GM12878 (cell line): Measurements from ENCODE around the gene EYS. TPM values are rescaled to one million over a fixed set of nuclear protein-coding genes. Genes with fewer than 3 reads are reported as not detected.

ENCODE experiments used
- ATAC-seq: fragments of 200-7000 bp; cut with Tn5 transposase; 3 replicates; pipeline ENCODE4 v1.9.1; 2020; ENCODE audit warnings: mild to moderate bottlenecking, moderate library complexity
- BruUV-seq: library from RNA; stranded (reverse); fragments of 400-500 nt; replicated peaks from 2 replicates; lab custom pipeline; 2021; lab: Mats Ljungman, UMichigan
- CTCF ChIA-PET: fragments of 300-600 bp; sonication (Branson Sonifier 250); formaldehyde crosslinking; extraction: SDS; loops from one replicate; lab custom pipeline; 2021; ENCODE audit warnings: inconsistent platforms; lab: Yijun Ruan, JAX
- POLR2A ChIA-PET: fragments of 350-600 bp; formaldehyde crosslinking; extraction: SDS; loops from one replicate; lab custom pipeline; 2021; ENCODE audit warnings: inconsistent platforms; lab: Charles Lee
- RAD21 ChIA-PET: fragments of 300-600 bp; sonication (Branson Sonifier 250); formaldehyde crosslinking; loops from one replicate; lab custom pipeline; 2023; ENCODE audit warnings: antibody characterized with exemption; ENCODE audit not compliant: unreplicated experiment; lab: Charles Lee
- SMC1A ChIA-PET: fragments of 300-600 bp; sonication (Branson Sonifier 250); formaldehyde crosslinking; loops from one replicate; lab custom pipeline; 2023; ENCODE audit not compliant: unreplicated experiment, uncharacterized antibody; lab: Charles Lee
- DNase-seq: peaks from one replicate; pipeline ENCODE4 v3.0.0-alpha.2; 2011; ENCODE audit warnings: low read depth, low spot score
- FAIRE-seq: peaks from 3 replicates; lab custom pipeline; 2011; peaks lifted over from hg19 to GRCh38; lab: Jason Lieb, UNC
- H2AFZ ChIP-seq: 2 replicates; pipeline ENCODE4 v1.6.0; 2011; ENCODE audit warnings: low read depth, low read length, control low read depth; ENCODE audit not compliant: control insufficient read depth
- H3K27ac ChIP-seq: 2 replicates; pipeline ENCODE4 v1.5.1; 2011; ENCODE audit warnings: control low read depth; ENCODE audit not compliant: control insufficient read depth, insufficient read depth
- H3K27me3 ChIP-seq, 2 experiments: replicated peaks in 1 of 2; 2 replicates each; pipeline versions ENCODE4 v1.6.0 to v1.6.1; 2011; ENCODE audit warnings: low read length in 1 of 2; ENCODE audit not compliant: control insufficient read depth in 2 of 2, insufficient read depth in 2 of 2
- H3K36me3 ChIP-seq, 2 experiments: 2 replicates each; pipeline ENCODE4 v1.5.1; 2011; ENCODE audit warnings: low read length in 1 of 2; ENCODE audit not compliant: control insufficient read depth in 2 of 2, insufficient read depth in 2 of 2
- H3K4me1 ChIP-seq: 2 replicates; pipeline ENCODE4 v1.6.1; 2011; ENCODE audit warnings: mild to moderate bottlenecking, low read length, moderate library complexity, mixed read lengths; ENCODE audit not compliant: control insufficient read depth, insufficient read depth
- H3K4me2 ChIP-seq: 2 replicates; pipeline ENCODE4 v1.6.0; 2011; ENCODE audit warnings: control low read depth; ENCODE audit not compliant: control insufficient read depth, insufficient read depth
- H3K4me3 ChIP-seq: fragments of 200-600 bp; sonication (generic); 2 replicates; pipeline ENCODE4 v1.5.1; 2016
- H3K79me2 ChIP-seq: 2 replicates; pipeline ENCODE4 v1.6.0; 2011; ENCODE audit warnings: low read length; ENCODE audit not compliant: control insufficient read depth, insufficient read depth
- H3K9ac ChIP-seq: 2 replicates; pipeline ENCODE4 v1.8.0; 2011; ENCODE audit warnings: low read length, control low read depth, mixed read lengths; ENCODE audit not compliant: control insufficient read depth, insufficient read depth
- H3K9me3 ChIP-seq: replicated peaks from 3 replicates; pipeline ENCODE4 v1.5.1; 2011; ENCODE audit warnings: mild to moderate bottlenecking, low read length; ENCODE audit not compliant: control insufficient read depth, insufficient read depth
- H4K20me1 ChIP-seq: 2 replicates; pipeline ENCODE4 v1.6.0; 2011; ENCODE audit not compliant: control insufficient read depth, insufficient read depth
- EZH2 ChIP-seq: IDR thresholded peaks from 2 replicates; pipeline ENCODE4 v1.6.1; 2012; ENCODE audit warnings: low read depth, mild to moderate bottlenecking, control low read depth, inconsistent platforms, low read length, borderline replicate concordance; ENCODE audit not compliant: control insufficient read depth
- HDAC2 ChIP-seq: fragments of 200-600 bp; sonication (generic); IDR thresholded peaks from 2 replicates; pipeline ENCODE4 v1.6.1; 2017
- MTA2 ChIP-seq: fragments of 450-650 bp; IDR thresholded peaks from 2 replicates; pipeline ENCODE4 v1.6.1; 2016; ENCODE audit warnings: low read depth, mild to moderate bottlenecking, moderate library complexity
- ZNF274 ChIP-seq: IDR thresholded peaks from one replicate; pipeline ENCODE4 v1.8.0; 2011; ENCODE audit not compliant: insufficient read length, insufficient read depth
- WGBS: methylation state at CpG from one replicate; pipeline ENCODE4 v1.1.6; 2016; ENCODE audit warnings: low lambda C conversion rate; ENCODE audit not compliant: insufficient replicate concordance, insufficient coverage; ENCODE audit errors: missing lambda C conversion rate; 5-methylcytosine and 5-hydroxymethylcytosine counted together
- in situ Hi-C: fragments of 300-500 bp; cut with MboI; formaldehyde crosslinking; loops from 9 replicates; pipeline ENCODE4 v1.14.3; 2018; ENCODE audit warnings: mixed read lengths
- intact Hi-C: fragments of 100-400 bp; cut with micrococcal nuclease; formaldehyde crosslinking; loops from one replicate; pipeline ENCODE4 v1.14.2; 2022; ENCODE audit not compliant: unreplicated experiment
- polyA plus RNA-seq, 11 experiments: library from polyadenylated mRNA; depleted of rRNA in 4 of 11; unstranded in 6 of 11; stranded (reverse) in 5 of 11; fragments of >200 nt; fragmentation: Nextera tagmentation in 4 of 11; fragmentation: Illumina TruSeq in 1 of 11; extraction: Ambion mirVana in 4 of 11; extraction: Trizol in 1 of 11; gene quantifications; 1 replicate in 1 of 11; 2 replicates in 10 of 11; pipeline versions ENCODE4 v1.2.1 to v1.2.3, GENCODE V29; 2011 to 2016; ENCODE audit warnings: inconsistent platforms in 2 of 11, missing spikeins in 2 of 11, low read depth in 1 of 11
- total RNA-seq, 4 experiments: library from RNA; depleted of rRNA in 3 of 4; stranded (reverse); fragments of >200 nt in 3 of 4; fragmentation: Illumina TruSeq in 1 of 4; extraction: Trizol in 1 of 4; gene quantifications; 2 replicates each; pipeline versions ENCODE4 v1.2.1 to v1.2.3, GENCODE V29; 2013 to 2021
- TF ChIP-seq, protein P1 (sequence below): IDR thresholded peaks from 2 replicates; pipeline ENCODE4 v1.6.1; 2012; ENCODE audit warnings: low read depth, low read length, improper control_type of control experiment
- TF ChIP-seq, protein P2 (sequence below): IDR thresholded peaks from 2 replicates; pipeline ENCODE4 v1.6.1; 2012; ENCODE audit warnings: mild to moderate bottlenecking, low read depth, low read length

Gene EYS
- total and polyA plus RNA-seq, 10 of the 15 experiments (the other 5 are each of a cell fraction or from before 2014, with no cell fraction given): under 0.01 to 0.14 (median 0.02) TPM; not detected in 1

DNA sequence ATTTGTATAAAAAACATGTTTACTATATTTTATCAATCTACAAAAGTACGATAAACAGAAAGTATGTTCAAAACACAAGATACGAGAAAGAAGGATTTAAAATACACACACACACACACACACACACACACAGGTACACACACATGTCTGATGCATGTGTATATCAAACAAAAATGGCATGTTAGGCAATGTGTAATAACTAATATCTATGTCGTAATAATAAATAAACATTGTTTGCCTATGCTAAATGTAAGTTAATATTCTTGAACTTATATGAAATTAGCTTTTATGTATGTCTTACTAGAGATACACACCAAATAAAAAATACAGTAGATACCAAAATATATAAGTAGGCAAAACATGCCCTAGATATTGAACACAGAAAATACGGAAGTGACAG, 894.9 kb downstream of the EYS start (continued):
- no peak for TF ChIP-seq EZH2

DNA sequence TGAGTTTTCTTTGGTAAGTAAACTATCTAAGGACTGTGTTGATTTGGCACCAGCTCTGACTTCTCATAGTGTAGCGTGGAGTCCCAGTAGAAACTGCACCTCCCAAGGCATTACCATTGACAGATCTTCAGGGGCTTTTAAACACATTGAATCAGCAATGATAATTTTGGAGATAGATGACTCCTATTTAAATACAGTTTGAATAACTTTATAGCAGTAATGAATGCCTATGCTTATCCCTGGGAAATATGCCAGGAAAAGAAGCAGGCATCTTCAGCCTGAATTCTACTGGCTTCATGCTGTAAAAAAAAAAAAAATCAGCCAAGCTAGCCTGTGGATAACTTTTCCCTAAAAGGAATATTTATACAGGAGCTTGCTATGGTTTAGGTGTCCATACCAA, 895.9 kb downstream of the EYS start:
- intact Hi-C loops (no loop called here), in situ Hi-C loops (no loop called here)
- WGBS: 40% methylated on average over 1 of the region's 1 CpG
- ATAC-seq: no peak
- no peaks in the 10 kb centered on the region for H4K20me1 ChIP-seq
- no peak overlapping the region for H2AFZ ChIP-seq
- H3K4me3 ChIP-seq: no peak overlapping the region
- SMC1A ChIA-PET: no interaction called here
- TF ChIP-seq, protein P1, sequence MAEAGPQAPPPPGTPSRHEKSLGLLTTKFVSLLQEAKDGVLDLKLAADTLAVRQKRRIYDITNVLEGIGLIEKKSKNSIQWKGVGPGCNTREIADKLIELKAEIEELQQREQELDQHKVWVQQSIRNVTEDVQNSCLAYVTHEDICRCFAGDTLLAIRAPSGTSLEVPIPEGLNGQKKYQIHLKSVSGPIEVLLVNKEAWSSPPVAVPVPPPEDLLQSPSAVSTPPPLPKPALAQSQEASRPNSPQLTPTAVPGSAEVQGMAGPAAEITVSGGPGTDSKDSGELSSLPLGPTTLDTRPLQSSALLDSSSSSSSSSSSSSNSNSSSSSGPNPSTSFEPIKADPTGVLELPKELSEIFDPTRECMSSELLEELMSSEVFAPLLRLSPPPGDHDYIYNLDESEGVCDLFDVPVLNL: no peak
- TF ChIP-seq ZNF274: no peak
- TF ChIP-seq, protein P2, sequence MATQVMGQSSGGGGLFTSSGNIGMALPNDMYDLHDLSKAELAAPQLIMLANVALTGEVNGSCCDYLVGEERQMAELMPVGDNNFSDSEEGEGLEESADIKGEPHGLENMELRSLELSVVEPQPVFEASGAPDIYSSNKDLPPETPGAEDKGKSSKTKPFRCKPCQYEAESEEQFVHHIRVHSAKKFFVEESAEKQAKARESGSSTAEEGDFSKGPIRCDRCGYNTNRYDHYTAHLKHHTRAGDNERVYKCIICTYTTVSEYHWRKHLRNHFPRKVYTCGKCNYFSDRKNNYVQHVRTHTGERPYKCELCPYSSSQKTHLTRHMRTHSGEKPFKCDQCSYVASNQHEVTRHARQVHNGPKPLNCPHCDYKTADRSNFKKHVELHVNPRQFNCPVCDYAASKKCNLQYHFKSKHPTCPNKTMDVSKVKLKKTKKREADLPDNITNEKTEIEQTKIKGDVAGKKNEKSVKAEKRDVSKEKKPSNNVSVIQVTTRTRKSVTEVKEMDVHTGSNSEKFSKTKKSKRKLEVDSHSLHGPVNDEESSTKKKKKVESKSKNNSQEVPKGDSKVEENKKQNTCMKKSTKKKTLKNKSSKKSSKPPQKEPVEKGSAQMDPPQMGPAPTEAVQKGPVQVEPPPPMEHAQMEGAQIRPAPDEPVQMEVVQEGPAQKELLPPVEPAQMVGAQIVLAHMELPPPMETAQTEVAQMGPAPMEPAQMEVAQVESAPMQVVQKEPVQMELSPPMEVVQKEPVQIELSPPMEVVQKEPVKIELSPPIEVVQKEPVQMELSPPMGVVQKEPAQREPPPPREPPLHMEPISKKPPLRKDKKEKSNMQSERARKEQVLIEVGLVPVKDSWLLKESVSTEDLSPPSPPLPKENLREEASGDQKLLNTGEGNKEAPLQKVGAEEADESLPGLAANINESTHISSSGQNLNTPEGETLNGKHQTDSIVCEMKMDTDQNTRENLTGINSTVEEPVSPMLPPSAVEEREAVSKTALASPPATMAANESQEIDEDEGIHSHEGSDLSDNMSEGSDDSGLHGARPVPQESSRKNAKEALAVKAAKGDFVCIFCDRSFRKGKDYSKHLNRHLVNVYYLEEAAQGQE: no peak
- no peak for TF ChIP-seq HDAC2
- no peak for TF ChIP-seq EZH2
- no peak for TF ChIP-seq MTA2
- BruUV-seq: no TSS peak
- H3K4me1 ChIP-seq: no peaks in the 10 kb centered on the region
- no peak overlapping the region for H3K4me2 ChIP-seq
- DNase-seq: no peak
- H3K9ac ChIP-seq: no peak overlapping the region
- RAD21 ChIA-PET: no interaction called here
- CTCF ChIA-PET: no interaction called here
- H3K27ac ChIP-seq: no peak overlapping the region
- H3K79me2 ChIP-seq: no peaks in the 10 kb centered on the region
- POLR2A ChIA-PET: no interaction called here
- H3K27me3 ChIP-seq: no peaks in the 10 kb centered on the region
- no peaks in the 10 kb centered on the region for H3K36me3 ChIP-seq
- no peak for FAIRE-seq
- H3K9me3 ChIP-seq: no peaks in the 10 kb centered on the region
